BLaER1 treated with 17β-estradiol and CSF1 and Interleukin-3, amounts not matched to agents 10 nM and 100 nM (cell line): Measurements from ENCODE around the gene ROBO2.

Experiments used
- H3K27ac ChIP-seq, 11 experiments: shearing (Covaris generic); formaldehyde crosslinking; 2 replicates each; pipeline ENCODE4 v1.8.1; 2022
- H3K27me3 ChIP-seq, 11 experiments: shearing (Covaris generic); formaldehyde crosslinking; 2 replicates each; pipeline ENCODE4 v1.8.1; 2022
- H3K36me3 ChIP-seq, 11 experiments: shearing (Covaris generic); formaldehyde crosslinking; 2 replicates each; pipeline ENCODE4 v1.8.1; 2022
- H3K4me1 ChIP-seq, 10 experiments: shearing (Covaris generic); formaldehyde crosslinking; 2 replicates each; pipeline ENCODE4 v1.8.1; 2022
- H3K4me2 ChIP-seq, 11 experiments: shearing (Covaris generic); formaldehyde crosslinking; 2 replicates each; pipeline ENCODE4 v1.8.1; 2022
- H3K4me3 ChIP-seq, 10 experiments: shearing (Covaris generic); formaldehyde crosslinking; 2 replicates each; pipeline ENCODE4 v1.8.1; 2022
- H3K9ac ChIP-seq, 11 experiments: shearing (Covaris generic); formaldehyde crosslinking; 2 replicates each; pipeline ENCODE4 v1.8.1; 2022
- H3K9me3 ChIP-seq, 11 experiments: shearing (Covaris generic); formaldehyde crosslinking; replicated peaks in 1 of 11; 2 replicates each; pipeline ENCODE4 v1.8.1; 2022
- H4K20me1 ChIP-seq, 11 experiments: shearing (Covaris generic); formaldehyde crosslinking; 2 replicates each; pipeline ENCODE4 v1.8.1; 2022
- Cebpa-rat ChIP-seq, 11 experiments: shearing (Covaris generic); IDR thresholded peaks; 2 replicates each; pipeline ENCODE4 v1.8.1; 2022

The ROBO2 gene

GRCh38 chr3:77524463-77524862, 484.6 kb downstream of the ROBO2 start:
- Histone ChIP-seq H3K27ac (no peak overlapping the region), H3K4me3 (no peak overlapping the region), H3K9me3 (no peaks in the 10 kb centered on the region), H3K4me1 (no peaks in the 10 kb centered on the region), H3K4me2 (no peak overlapping the region), H3K9ac (no peak overlapping the region), H3K27me3 (no peaks in the 10 kb centered on the region), H3K36me3 (no peaks in the 10 kb centered on the region), H4K20me1 (no peaks in the 10 kb centered on the region)
- no peak for TF ChIP-seq Cebpa-rat (IDR thresholded peaks at IDR 0.05)

GRCh38 chr3:77524946-77525682, 485.2 kb downstream of the ROBO2 start:
- Histone ChIP-seq H3K4me3 (no peak overlapping the region), H3K27me3 (no peaks in the 10 kb centered on the region), H3K27ac (no peak overlapping the region), H3K9me3 (no peaks in the 10 kb centered on the region), H3K4me2 (no peak overlapping the region), H4K20me1 (no peaks in the 10 kb centered on the region), H3K4me1 (no peaks in the 10 kb centered on the region), H3K36me3 (no peaks in the 10 kb centered on the region), H3K9ac (no peak overlapping the region)
- no peak for TF ChIP-seq Cebpa-rat (IDR thresholded peaks at IDR 0.05)

GRCh38 chr3:77526573-77527113, 486.7 kb downstream of the ROBO2 start:
- no peaks in the 10 kb centered on the region for H3K27me3 ChIP-seq
- no peaks in the 10 kb centered on the region for H4K20me1 ChIP-seq
- no peak overlapping the region for H3K9ac ChIP-seq
- no peak for TF ChIP-seq Cebpa-rat (IDR thresholded peaks at IDR 0.05)
- H3K4me2 ChIP-seq: no peak overlapping the region
- H3K9me3 ChIP-seq: no peaks in the 10 kb centered on the region
- no peak overlapping the region for H3K27ac ChIP-seq
- no peak overlapping the region for H3K4me3 ChIP-seq
- H3K4me1 ChIP-seq: no peaks in the 10 kb centered on the region
- H3K36me3 ChIP-seq: no peaks in the 10 kb centered on the region

- Histone ChIP-seq H3K27ac (no peak overlapping the region), H3K4me3 (no peak overlapping the region)
- TF ChIP-seq Cebpa-rat (IDR thresholded peaks at IDR 0.05): no peak
These were observed 489.6 kb downstream of the ROBO2 start for GRCh38 chr3:77529522-77529921.

GRCh38 chr3:77530870-77531269, 491.0 kb downstream of the ROBO2 start:
- H3K4me1 ChIP-seq: no peaks in the 10 kb centered on the region
- H3K9me3 ChIP-seq: no peaks in the 10 kb centered on the region; a peak in 1 of 22 replicates
- no peak overlapping the region for H3K4me3 ChIP-seq
- TF ChIP-seq Cebpa-rat (IDR thresholded peaks at IDR 0.05): no peak
- H3K27me3 ChIP-seq: no peaks in the 10 kb centered on the region
- H3K36me3 ChIP-seq: no peaks in the 10 kb centered on the region
- no peaks in the 10 kb centered on the region for H4K20me1 ChIP-seq
- H3K4me2 ChIP-seq: no peak overlapping the region
- H3K9ac ChIP-seq: no peak overlapping the region
- H3K27ac ChIP-seq: no peak overlapping the region

More at GRCh38 chr3:77529522-77529921, 489.6 kb downstream of the ROBO2 start:
- Histone ChIP-seq H3K27me3 (no peaks in the 10 kb centered on the region), H3K4me1 (no peaks in the 10 kb centered on the region), H3K4me2 (no peak overlapping the region), H3K9ac (no peak overlapping the region), H3K9me3 (no peaks in the 10 kb centered on the region; a peak in 1 of 22 replicates), H4K20me1 (no peaks in the 10 kb centered on the region), H3K36me3 (no peaks in the 10 kb centered on the region)

GRCh38 chr3:77535116-77535515, 495.2 kb downstream of the ROBO2 start:
- Histone ChIP-seq H3K9me3 (no peaks in the 10 kb centered on the region; a peak in 1 of 22 replicates), H3K4me3 (no peak overlapping the region), H3K36me3 (no peaks in the 10 kb centered on the region)

GRCh38 chr3:77536038-77536775, 496.3 kb downstream of the ROBO2 start:
- Histone ChIP-seq H3K27ac (no peak overlapping the region), H3K36me3 (no peaks in the 10 kb centered on the region), H3K9me3 (no peaks in the 10 kb centered on the region; a peak in 1 of 22 replicates), H3K4me1 (no peaks in the 10 kb centered on the region), H3K4me3 (no peak overlapping the region), H3K27me3 (no peaks in the 10 kb centered on the region), H3K9ac (no peak overlapping the region), H3K4me2 (no peak overlapping the region), H4K20me1 (no peaks in the 10 kb centered on the region)
- no peak for TF ChIP-seq Cebpa-rat (IDR thresholded peaks at IDR 0.05)

More at GRCh38 chr3:77535116-77535515, 495.2 kb downstream of the ROBO2 start:
- H4K20me1 ChIP-seq: no peaks in the 10 kb centered on the region
- H3K4me2 ChIP-seq: no peak overlapping the region
- no peaks in the 10 kb centered on the region for H3K4me1 ChIP-seq
- no peak overlapping the region for H3K9ac ChIP-seq
- no peak for TF ChIP-seq Cebpa-rat (IDR thresholded peaks at IDR 0.05)
- no peaks in the 10 kb centered on the region for H3K27me3 ChIP-seq
- no peak overlapping the region for H3K27ac ChIP-seq

GRCh38 chr3:77539014-77539413, 499.1 kb downstream of the ROBO2 start:
- Histone ChIP-seq H3K9ac (no peak overlapping the region), H3K27me3 (no peaks in the 10 kb centered on the region), H3K36me3 (no peaks in the 10 kb centered on the region), H4K20me1 (no peaks in the 10 kb centered on the region), H3K4me2 (no peak overlapping the region), H3K9me3 (no peaks in the 10 kb centered on the region), H3K27ac (no peak overlapping the region), H3K4me1 (no peaks in the 10 kb centered on the region), H3K4me3 (no peak overlapping the region)
- TF ChIP-seq Cebpa-rat (IDR thresholded peaks at IDR 0.05): no peak

- H3K4me2 ChIP-seq: no peak overlapping the region
- TF ChIP-seq Cebpa-rat (IDR thresholded peaks at IDR 0.05): no peak
- H4K20me1 ChIP-seq: no peaks in the 10 kb centered on the region
- H3K27me3 ChIP-seq: no peaks in the 10 kb centered on the region
- H3K4me3 ChIP-seq: no peak overlapping the region
- no peaks in the 10 kb centered on the region for H3K9me3 ChIP-seq
- no peak overlapping the region for H3K9ac ChIP-seq
- no peak overlapping the region for H3K27ac ChIP-seq
- H3K4me1 ChIP-seq: no peaks in the 10 kb centered on the region
- H3K36me3 ChIP-seq: no peaks in the 10 kb centered on the region
These were observed 499.8 kb downstream of the ROBO2 start for GRCh38 chr3:77539677-77540076.
